NCI-H1092 (cell line): ENCODE results near the gene IMMP2L.

ENCODE experiments used
- DNase-seq: peaks from one replicate; lab custom pipeline; 2025; lab: John Stamatoyannopoulos, UW

IMMP2L gene

GRCh38 chr7:111558991-111559390 is 3.3 kb downstream of the IMMP2L start:
- no peak for DNase-seq

DNA sequence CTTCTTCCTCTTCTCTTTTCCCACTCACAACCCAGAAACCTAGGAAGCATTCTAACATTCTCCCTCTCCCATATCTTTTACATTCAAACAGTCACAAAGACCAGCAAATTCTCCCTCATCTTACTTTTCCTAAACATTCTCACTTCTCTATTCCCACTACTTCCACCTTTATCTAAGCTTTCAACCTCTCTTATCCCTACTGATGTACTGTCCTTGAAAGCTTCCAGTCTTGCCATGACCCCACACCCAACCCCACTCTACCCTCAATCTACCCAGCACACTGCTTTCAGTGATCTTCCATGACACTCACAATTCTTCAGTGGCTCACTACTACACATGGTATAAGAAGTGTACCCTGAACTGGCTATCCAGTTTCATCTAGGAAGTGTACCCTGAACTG is 5.3 kb downstream of the IMMP2L start:
- no peak for DNase-seq

DNA sequence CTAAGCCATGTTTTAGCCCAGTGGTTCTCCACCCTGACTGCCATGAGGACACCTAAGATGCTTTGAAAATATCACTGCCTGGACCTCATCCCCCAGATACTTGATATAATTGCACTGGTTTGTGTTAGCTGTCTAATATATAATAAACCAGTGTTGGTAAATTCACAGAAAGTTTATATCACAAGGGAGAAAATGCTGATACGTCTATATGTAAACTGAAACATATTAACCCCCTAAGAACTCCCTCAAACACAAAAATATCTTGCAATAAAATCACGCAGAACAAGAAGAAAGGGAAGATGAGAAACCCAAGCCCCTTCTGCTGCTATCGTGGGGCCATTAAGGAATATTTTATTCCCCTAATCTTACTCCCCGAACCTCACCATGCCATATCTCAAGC is 8.2 kb downstream of the IMMP2L start:
- DNase-seq, result no peak

DNA sequence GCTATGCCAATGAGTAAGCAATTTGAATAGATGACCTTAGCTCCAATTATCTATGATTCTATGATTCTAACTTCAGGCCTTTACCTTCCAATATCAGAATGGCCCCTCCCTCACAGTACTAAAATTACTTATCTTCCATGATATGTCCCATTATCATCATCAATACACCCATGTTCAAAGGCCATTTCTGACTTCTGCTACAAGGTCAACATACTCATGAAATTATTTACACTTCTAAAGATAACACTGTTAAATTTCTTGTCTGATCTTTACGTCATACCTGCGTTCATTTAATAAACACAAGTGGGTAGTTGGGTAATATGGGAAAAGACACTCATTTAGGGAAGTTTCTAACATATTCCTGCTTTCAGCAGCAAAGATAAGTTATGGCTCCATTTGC is 21.2 kb downstream of the IMMP2L start:
- no peak for DNase-seq

GRCh38 chr7:111540199-111540815 is 22.0 kb downstream of the IMMP2L start:
- no peak for DNase-seq

- no peak for DNase-seq
Observed at GRCh38 chr7:111537134-111537533, 25.2 kb downstream of the IMMP2L start.

DNA sequence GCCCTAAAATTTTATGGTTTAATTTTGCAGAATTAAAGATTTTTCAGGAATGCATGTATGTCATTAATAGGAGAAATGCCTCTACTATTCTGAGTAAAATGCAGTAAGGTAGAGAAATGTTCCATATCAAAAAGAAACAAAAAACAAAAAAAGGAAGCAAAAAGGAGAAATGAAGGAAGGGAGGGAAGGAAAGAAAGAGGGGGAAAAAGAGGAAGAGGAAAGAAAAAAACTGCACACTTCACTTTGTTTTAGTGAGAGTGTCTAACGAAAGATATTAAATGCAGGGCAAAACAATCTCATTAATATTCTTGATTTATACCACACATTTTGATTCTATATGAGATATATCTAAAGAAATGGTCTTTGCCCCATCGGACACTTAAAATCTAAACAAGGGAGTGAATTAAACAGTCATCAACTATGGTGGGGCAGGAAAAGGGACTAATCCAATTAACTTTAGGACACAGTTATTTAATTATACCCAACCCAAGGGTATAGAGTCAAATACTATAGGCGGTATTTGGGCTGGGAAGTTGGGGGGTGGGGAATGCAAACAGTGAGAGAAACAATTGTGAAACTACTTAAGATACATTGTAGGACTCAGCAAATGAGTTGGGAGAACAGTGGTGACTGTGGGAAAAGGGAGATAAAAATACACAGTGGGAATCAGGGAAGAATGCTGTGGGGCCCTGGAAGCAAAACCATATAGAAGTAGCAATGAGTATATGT is 27.0 kb downstream of the IMMP2L start:
- no peak for DNase-seq

- DNase-seq, result peak; percentile 13
Observed at GRCh38 chr7:111532625-111533024, 29.7 kb downstream of the IMMP2L start.

DNA sequence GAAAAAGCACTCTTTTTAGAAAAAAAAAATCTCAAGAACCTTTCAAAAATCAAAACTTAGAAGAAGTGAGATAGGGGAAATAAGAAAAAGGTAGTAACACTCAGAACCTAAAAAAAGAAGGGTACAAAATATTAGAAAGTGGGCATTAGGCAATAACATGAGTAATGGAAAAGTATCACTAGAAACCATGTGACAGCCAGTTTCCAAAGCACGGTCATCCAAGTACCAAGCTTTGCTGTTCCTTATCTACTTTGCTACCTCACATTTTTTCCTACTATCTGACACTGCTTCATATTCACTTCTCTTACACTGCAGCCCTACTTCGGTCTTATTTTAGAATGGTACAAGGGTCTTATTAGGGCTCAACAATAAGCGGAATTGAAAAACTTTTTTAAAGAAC is 30.3 kb downstream of the IMMP2L start:
- no peak for DNase-seq

DNA sequence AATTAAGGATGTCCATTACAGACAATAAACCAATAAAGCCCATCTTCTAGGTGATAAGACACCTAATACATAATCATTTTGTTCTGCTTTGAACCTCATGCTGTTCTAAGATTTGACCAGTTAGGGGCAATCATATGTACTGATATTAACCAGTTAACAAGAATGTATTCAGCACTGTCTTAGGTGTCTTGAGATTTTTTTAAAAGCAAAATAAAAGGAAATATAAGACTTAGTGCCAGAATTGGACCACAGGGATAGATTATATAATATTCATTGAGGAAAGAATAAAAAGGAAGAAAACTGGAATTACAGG is 32.0 kb downstream of the IMMP2L start:
- DNase-seq, result no peak

- no peak for DNase-seq
Observed at GRCh38 chr7:111529507-111530355, 32.6 kb downstream of the IMMP2L start.

DNA sequence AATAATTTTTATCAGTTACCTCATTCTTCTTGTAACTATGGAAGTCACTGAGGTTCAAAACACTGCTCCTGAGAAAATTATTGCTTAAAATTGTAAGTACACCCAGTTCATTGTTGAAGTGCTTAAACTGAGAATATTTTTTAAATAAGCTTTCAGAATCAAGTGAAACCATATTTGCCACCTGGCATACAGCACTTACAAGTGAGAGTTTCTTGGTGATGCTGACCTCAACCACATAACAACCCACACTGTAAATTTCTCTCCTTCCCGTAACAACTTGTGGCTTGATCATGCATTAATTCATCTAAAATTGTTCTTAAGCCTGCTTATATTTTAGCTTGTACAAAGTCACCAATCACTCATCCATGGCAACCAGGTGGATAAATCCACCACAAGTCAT is 34.0 kb downstream of the IMMP2L start:
- DNase-seq, result no peak

DNA sequence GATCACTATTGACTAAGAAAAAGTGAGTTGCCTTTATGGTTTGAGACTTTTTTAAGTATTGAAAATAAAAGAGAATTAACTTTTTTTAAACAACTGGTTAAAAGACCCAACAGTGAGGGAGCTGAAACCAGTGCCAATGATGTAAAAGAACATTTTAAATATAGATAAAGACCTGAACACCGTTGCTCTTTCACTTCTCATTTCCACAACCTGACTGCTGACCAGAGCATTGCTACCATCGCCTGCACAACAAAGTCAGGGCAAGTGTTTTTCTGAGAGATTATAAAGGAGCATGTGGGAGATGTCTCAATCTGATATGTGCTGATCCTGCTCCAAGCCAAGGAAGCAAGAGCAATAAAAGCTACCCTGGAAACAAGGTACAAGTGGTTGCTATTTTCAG is 34.7 kb downstream of the IMMP2L start:
- DNase-seq, result no peak

GRCh38 chr7:111525100-111525499 is 37.2 kb downstream of the IMMP2L start:
- DNase-seq, result no peak

GRCh38 chr7:111521660-111522059 is 40.6 kb downstream of the IMMP2L start:
- DNase-seq, result no peak

GRCh38 chr7:111518264-111518663 is 44.0 kb downstream of the IMMP2L start:
- no peak for DNase-seq

DNA sequence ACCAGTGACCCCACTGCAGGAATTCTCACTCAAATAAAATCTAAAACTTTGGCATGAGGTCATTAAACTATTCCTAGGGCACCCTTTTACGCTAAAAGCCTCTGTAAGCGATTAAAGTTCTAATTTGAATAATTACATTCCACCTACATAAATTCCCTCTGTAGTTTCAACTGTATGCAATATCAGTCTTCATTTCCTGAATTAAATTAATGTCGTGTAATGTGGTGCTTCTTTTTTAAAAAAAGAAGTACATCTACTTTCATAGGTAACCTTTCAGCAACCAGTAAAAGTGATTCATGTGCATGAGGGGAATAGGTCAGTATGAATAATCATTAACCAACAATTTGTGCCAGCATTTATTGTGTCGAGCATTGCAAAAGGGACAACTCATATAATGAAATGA is 44.7 kb downstream of the IMMP2L start:
- no peak for DNase-seq

DNA sequence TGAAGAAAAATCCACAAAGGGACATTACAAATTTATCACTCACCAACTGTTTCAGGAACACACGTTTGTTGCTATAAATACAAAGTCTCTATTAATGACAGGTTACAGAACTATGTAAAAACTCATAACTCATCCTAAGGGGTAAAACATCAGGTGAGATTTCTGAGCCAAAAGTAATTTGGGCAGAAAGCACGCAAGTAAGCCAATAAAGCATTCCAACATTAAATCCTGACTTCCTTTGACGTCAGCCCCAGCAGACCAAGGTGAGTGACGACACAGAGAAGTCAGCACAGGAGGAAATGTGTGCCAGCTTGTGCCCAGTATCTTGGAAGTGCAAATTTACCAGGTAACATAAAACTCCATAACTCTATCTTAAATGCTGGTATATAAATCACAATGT is 45.7 kb downstream of the IMMP2L start:
- DNase-seq, result no peak

DNA sequence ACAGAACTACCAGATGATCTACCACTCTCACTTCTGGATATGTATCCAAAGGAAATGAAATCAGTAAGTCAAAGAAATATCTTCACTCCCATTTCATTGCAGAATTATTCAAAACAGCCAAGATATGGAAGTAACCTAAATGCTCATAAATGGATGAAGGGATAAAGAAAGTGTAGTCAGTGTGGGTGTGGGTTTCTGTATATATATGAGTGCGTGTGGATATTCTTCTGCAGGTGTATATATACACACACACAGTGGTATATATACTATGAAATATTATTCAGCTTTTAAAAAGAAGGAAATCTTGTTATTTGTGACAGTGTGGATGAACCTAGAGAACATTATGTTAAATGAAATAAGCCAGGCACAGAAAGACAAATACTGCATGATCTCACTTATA is 48.7 kb downstream of the IMMP2L start:
- DNase-seq, result no peak

- DNase-seq, result no peak
Observed at GRCh38 chr7:111511845-111512244, 50.4 kb downstream of the IMMP2L start.

DNA sequence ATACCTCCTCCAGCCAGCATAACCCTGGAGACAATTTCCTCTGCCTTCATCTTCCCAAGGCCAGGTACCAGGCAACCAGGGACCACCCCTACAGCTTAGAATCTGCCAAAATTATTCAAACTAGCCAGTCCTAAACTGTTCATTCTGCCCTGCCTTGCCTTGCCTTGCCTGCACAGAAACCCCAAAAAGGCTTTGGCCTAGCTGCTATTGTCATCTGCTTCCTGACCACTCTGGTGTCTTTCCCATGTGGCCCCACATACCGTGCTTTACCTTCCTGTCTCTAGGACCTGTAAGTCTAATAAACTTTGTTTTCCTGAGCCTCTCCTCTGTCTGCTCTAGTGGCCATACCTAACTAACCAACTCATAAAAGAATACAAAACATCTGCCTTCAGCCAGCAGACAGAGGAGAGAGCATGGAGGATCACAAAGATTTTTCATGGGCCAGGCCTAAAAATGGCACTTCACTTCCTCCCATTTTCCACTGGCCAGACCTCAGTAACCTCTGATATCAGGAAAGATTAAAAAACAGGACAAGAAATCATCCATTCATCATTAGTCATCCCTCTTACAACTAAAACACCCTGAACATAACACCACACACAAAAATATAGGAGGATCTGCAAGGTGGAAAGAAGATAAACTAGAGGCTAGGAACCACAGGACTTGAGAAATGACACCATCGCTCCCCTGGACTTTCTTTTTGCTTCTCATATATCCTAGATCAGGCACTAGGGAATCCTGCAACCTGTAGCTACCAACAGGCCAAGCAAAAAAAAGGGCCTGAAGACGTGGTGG is 51.5 kb downstream of the IMMP2L start:
- DNase-seq, result no peak

DNA sequence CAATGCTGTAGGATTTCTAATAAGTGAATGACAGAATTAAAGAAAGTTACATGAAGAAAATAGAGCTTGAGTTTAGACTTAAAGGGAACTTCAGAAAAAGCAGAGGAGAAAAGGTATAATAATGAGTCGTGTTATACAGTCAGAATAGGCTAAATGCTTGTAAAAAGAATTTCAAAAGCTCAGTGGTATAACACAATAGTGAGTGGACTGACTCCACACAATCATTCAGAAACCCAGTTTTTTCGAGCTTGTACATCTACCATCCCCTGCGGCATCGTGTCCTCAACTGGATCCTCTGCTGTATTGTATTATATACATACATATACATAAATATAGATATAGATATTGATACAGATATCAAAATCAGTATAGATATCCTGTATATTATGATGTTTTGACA is 52.2 kb downstream of the IMMP2L start:
- DNase-seq, result no peak
